ENCODE data around the gene RGPD5. TPM values are rescaled to one million over a fixed set of nuclear protein-coding genes. Genes with fewer than 3 reads are reported as not detected.
"Not testable (repeated sequence)": the region's sequence is repeated elsewhere in the genome, so short reads cannot be mapped to it uniquely, and the experiment has no call there.

The RGPD5 gene
- total RNA-seq, result 10 to 100 TPM; 10.0 to 35.6 TPM
- polyA plus RNA-seq, result 10 to 100 TPM in 1 of 2 donors, 1 to 10 TPM in 1; 3.1 to 18.8 TPM

- not testable (repeated sequence) for DNase-seq (ENCODE audit: low spot score); H3K9me3 ChIP-seq (ENCODE audit: control insufficient read depth in 4 of 4, low read length in 3 of 4); H3K4me1 ChIP-seq (ENCODE audit: control insufficient read depth in 4 of 4, insufficient read depth in 4 of 4, low read length in 3 of 4)
Observed at GRCh38 chr2:109794074-109794737, at the start of gene RGPD5. Gene RGPD5, plus strand, starts transcription at chr2:109794305. Its CDS starts 161 bp downstream, at chr2:109794466.

GRCh38 chr2:109751572-109751971 lies 42.5 kb upstream of the RGPD5 start:
- H3K9ac ChIP-seq (ENCODE audit: low read depth in 1 of 2, low read length in 2 of 2); H3K27me3 ChIP-seq (ENCODE audit: control insufficient read depth in 4 of 4, insufficient read depth in 4 of 4, low read length in 3 of 4); H3K36me3 ChIP-seq (ENCODE audit: control insufficient read depth in 4 of 4, insufficient read depth in 3 of 4, low read depth in 1 of 4, low read length in 3 of 4); H3K27ac ChIP-seq (ENCODE audit: low read depth in 1 of 2, low read length in 2 of 2); H3K4me1 ChIP-seq (ENCODE audit: control insufficient read depth in 4 of 4, insufficient read depth in 4 of 4, low read length in 3 of 4); H3K9me3 ChIP-seq (ENCODE audit: control insufficient read depth in 4 of 4, low read length in 3 of 4); H3K4me3 ChIP-seq (ENCODE audit: low read depth in 1 of 3, low read length in 3 of 3); DNase-seq (ENCODE audit: low spot score): not testable (repeated sequence)
- no CpG with 5 or more reads among the region's 6 CpGs for WGBS

More at GRCh38 chr2:109794074-109794737, at the start of gene RGPD5:
- H3K36me3 ChIP-seq (ENCODE audit: control insufficient read depth in 4 of 4, insufficient read depth in 3 of 4, low read depth in 1 of 4, low read length in 3 of 4); H3K27ac ChIP-seq (ENCODE audit: low read depth in 1 of 2, low read length in 2 of 2); H3K9ac ChIP-seq (ENCODE audit: low read depth in 1 of 2, low read length in 2 of 2); H3K27me3 ChIP-seq (ENCODE audit: control insufficient read depth in 4 of 4, insufficient read depth in 4 of 4, low read length in 3 of 4): not testable (repeated sequence)
- peak within 1 kb of the TSS in 1 of 3 donors; percentile 28 for H3K4me3 ChIP-seq (ENCODE audit: low read depth in 1 of 3, low read length in 3 of 3)
- 2% methylated on average over 22 of the region's 77 CpGs for WGBS

GRCh38 chr2:109757163-109757824 lies 36.8 kb upstream of the RGPD5 start:
- WGBS, result no CpG with 5 or more reads among the region's 3 CpGs
- DNase-seq (ENCODE audit: low spot score); H3K9me3 ChIP-seq (ENCODE audit: control insufficient read depth in 4 of 4, low read length in 3 of 4); H3K9ac ChIP-seq (ENCODE audit: low read depth in 1 of 2, low read length in 2 of 2); H3K27ac ChIP-seq (ENCODE audit: low read depth in 1 of 2, low read length in 2 of 2); H3K36me3 ChIP-seq (ENCODE audit: control insufficient read depth in 4 of 4, insufficient read depth in 3 of 4, low read depth in 1 of 4, low read length in 3 of 4); H3K4me3 ChIP-seq (ENCODE audit: low read depth in 1 of 3, low read length in 3 of 3); H3K27me3 ChIP-seq (ENCODE audit: control insufficient read depth in 4 of 4, insufficient read depth in 4 of 4, low read length in 3 of 4); H3K4me1 ChIP-seq (ENCODE audit: control insufficient read depth in 4 of 4, insufficient read depth in 4 of 4, low read length in 3 of 4): not testable (repeated sequence)

DNA sequence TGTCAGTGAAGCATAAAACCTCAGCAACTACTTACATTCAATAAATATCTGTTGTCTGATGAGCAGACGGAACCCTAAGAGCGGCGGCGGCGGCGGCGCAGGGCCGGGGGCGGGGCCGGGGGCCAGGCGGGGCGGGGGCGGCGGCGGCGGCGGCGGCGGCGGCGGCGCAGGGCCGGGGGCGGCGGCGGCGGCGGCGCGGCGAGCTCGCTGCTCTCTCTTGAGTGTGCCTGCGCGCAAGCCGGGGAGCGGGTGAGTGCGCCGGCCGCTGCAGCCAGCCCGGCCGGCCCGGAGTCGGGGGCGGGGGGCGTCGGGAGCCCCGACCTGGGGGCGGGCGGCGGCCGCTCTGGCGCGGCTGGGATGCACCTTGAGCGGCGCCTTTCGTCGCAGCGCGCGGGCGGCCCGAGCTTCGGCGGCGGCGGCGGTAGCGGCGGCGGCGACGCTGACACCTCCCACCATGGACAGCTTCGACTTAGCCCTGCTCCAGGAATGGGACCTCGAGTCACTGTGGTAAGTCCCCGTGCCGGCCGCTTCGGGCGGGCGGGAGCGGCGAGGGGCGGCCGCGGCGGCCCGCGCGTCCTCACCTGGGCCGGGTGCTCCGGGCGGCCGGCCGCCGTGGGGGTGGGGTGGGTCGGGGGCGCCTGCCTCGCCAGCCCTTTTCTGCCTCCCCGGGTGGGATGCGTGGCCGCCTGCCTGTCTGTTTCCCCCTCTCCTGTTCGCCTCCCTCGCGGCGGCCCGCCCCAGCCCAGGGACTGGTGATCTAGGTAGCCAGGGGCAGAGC lies 33.7 kb upstream of the RGPD5 start:
- not testable (repeated sequence) for H3K4me3 ChIP-seq (ENCODE audit: low read depth in 1 of 3, low read length in 3 of 3); H3K27me3 ChIP-seq (ENCODE audit: control insufficient read depth in 4 of 4, insufficient read depth in 4 of 4, low read length in 3 of 4)

DNA sequence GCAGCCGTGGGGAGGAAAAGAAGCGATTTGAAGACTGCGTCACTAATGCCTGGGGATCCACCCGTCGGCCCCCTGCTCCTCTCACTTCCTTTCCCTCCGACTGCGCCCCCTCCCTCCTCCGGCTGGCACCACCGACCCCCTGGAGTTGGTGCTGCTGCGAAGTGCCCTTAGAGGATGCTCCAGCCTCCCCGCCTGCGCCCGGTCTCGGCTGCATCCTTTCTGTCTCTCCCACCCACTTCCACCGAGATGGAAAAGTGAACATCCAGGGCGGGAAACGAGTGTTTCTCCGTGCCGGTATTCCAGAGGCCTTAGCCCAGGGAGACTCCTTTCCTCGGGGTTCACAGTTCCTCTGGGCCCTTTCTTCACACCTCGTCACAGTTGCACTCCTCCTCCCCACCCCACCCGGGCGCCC lies 33.1 kb upstream of the RGPD5 start:
- H3K4me3 ChIP-seq (ENCODE audit: low read depth in 1 of 3, low read length in 3 of 3), result not testable (repeated sequence)
- 13% methylated on average over 7 of the region's 23 CpGs for WGBS

More for the DNA sequence above, 33.7 kb upstream of the RGPD5 start:
- H3K36me3 ChIP-seq (ENCODE audit: control insufficient read depth in 4 of 4, insufficient read depth in 3 of 4, low read depth in 1 of 4, low read length in 3 of 4); H3K27ac ChIP-seq (ENCODE audit: low read depth in 1 of 2, low read length in 2 of 2); DNase-seq (ENCODE audit: low spot score); H3K9me3 ChIP-seq (ENCODE audit: control insufficient read depth in 4 of 4, low read length in 3 of 4); H3K9ac ChIP-seq (ENCODE audit: low read depth in 1 of 2, low read length in 2 of 2); H3K4me1 ChIP-seq (ENCODE audit: control insufficient read depth in 4 of 4, insufficient read depth in 4 of 4, low read length in 3 of 4): not testable (repeated sequence)
- WGBS, result under 1% methylated on average over 70 of the region's 106 CpGs

DNA sequence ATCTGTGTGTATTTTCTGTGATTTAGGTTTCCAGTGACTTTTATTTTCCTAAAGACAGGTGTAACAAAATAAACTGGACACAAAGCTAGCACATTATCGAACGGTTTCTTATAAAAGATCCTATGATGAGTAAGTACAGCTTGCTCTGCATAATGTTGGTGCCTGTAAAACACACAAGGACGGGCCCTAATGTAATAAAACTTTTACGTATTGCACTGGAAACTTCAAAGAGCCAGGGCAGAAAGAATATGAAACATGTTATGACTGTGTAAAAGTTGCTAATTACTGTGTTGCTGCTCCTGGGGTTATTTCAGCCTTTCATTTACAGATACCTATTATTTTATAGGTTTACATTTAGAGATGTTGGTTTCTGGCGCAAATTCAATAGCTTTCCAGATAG lies 32.1 kb upstream of the RGPD5 start:
- not testable (repeated sequence) for H3K4me1 ChIP-seq (ENCODE audit: control insufficient read depth in 4 of 4, insufficient read depth in 4 of 4, low read length in 3 of 4); H3K36me3 ChIP-seq (ENCODE audit: control insufficient read depth in 4 of 4, insufficient read depth in 3 of 4, low read depth in 1 of 4, low read length in 3 of 4); H3K9ac ChIP-seq (ENCODE audit: low read depth in 1 of 2, low read length in 2 of 2); H3K9me3 ChIP-seq (ENCODE audit: control insufficient read depth in 4 of 4, low read length in 3 of 4); DNase-seq (ENCODE audit: low spot score); H3K27me3 ChIP-seq (ENCODE audit: control insufficient read depth in 4 of 4, insufficient read depth in 4 of 4, low read length in 3 of 4); H3K27ac ChIP-seq (ENCODE audit: low read depth in 1 of 2, low read length in 2 of 2); H3K4me3 ChIP-seq (ENCODE audit: low read depth in 1 of 3, low read length in 3 of 3)
- WGBS, result 83% methylated on average over 1 of the region's 5 CpGs

More for the DNA sequence above, 33.1 kb upstream of the RGPD5 start:
- not testable (repeated sequence) for H3K36me3 ChIP-seq (ENCODE audit: control insufficient read depth in 4 of 4, insufficient read depth in 3 of 4, low read depth in 1 of 4, low read length in 3 of 4); H3K9ac ChIP-seq (ENCODE audit: low read depth in 1 of 2, low read length in 2 of 2); DNase-seq (ENCODE audit: low spot score); H3K9me3 ChIP-seq (ENCODE audit: control insufficient read depth in 4 of 4, low read length in 3 of 4); H3K4me1 ChIP-seq (ENCODE audit: control insufficient read depth in 4 of 4, insufficient read depth in 4 of 4, low read length in 3 of 4); H3K27me3 ChIP-seq (ENCODE audit: control insufficient read depth in 4 of 4, insufficient read depth in 4 of 4, low read length in 3 of 4); H3K27ac ChIP-seq (ENCODE audit: low read depth in 1 of 2, low read length in 2 of 2)

- not testable (repeated sequence) for H3K27me3 ChIP-seq (ENCODE audit: control insufficient read depth in 4 of 4, insufficient read depth in 4 of 4, low read length in 3 of 4); H3K27ac ChIP-seq (ENCODE audit: low read depth in 1 of 2, low read length in 2 of 2); H3K9me3 ChIP-seq (ENCODE audit: control insufficient read depth in 4 of 4, low read length in 3 of 4); H3K9ac ChIP-seq (ENCODE audit: low read depth in 1 of 2, low read length in 2 of 2); DNase-seq (ENCODE audit: low spot score); H3K4me3 ChIP-seq (ENCODE audit: low read depth in 1 of 3, low read length in 3 of 3); H3K36me3 ChIP-seq (ENCODE audit: control insufficient read depth in 4 of 4, insufficient read depth in 3 of 4, low read depth in 1 of 4, low read length in 3 of 4); H3K4me1 ChIP-seq (ENCODE audit: control insufficient read depth in 4 of 4, insufficient read depth in 4 of 4, low read length in 3 of 4)
- 88% methylated on average over 8 of the region's 11 CpGs for WGBS
Observed at GRCh38 chr2:109766074-109766473, 28.0 kb upstream of the RGPD5 start.

- H3K9ac ChIP-seq (ENCODE audit: low read depth in 1 of 2, low read length in 2 of 2), result not testable (repeated sequence)
- 94% methylated on average over 6 of the region's 8 CpGs for WGBS
Observed at GRCh38 chr2:109766886-109767578, 27.1 kb upstream of the RGPD5 start.

More at GRCh38 chr2:109766886-109767578, 27.1 kb upstream of the RGPD5 start:
- not testable (repeated sequence) for DNase-seq (ENCODE audit: low spot score); H3K9me3 ChIP-seq (ENCODE audit: control insufficient read depth in 4 of 4, low read length in 3 of 4); H3K27me3 ChIP-seq (ENCODE audit: control insufficient read depth in 4 of 4, insufficient read depth in 4 of 4, low read length in 3 of 4); H3K4me3 ChIP-seq (ENCODE audit: low read depth in 1 of 3, low read length in 3 of 3); H3K4me1 ChIP-seq (ENCODE audit: control insufficient read depth in 4 of 4, insufficient read depth in 4 of 4, low read length in 3 of 4); H3K36me3 ChIP-seq (ENCODE audit: control insufficient read depth in 4 of 4, insufficient read depth in 3 of 4, low read depth in 1 of 4, low read length in 3 of 4); H3K27ac ChIP-seq (ENCODE audit: low read depth in 1 of 2, low read length in 2 of 2)

Measured in liver (tissue), 9 donors.